GM23338 (cell line): ENCODE measurements around the gene MRPS31. TPM values are rescaled to one million over a fixed set of nuclear protein-coding genes. Genes with fewer than 3 reads are reported as not detected.

Source experiments
- ATAC-seq: fragments of 200-7000 bp; cut with Tn5 transposase; 3 replicates; pipeline ENCODE4 v1.9.1; 2020
- DNase-seq: peaks from one replicate; pipeline ENCODE4 v3.0.0-alpha.2; 2015; ENCODE audit warnings: low spot score
- H2AFZ ChIP-seq: fragments of 200-600 bp; sonication (generic); 2 replicates; pipeline ENCODE4 v1.8.0; 2016; ENCODE audit warnings: antibody characterized with exemption, mild to moderate bottlenecking, moderate library complexity
- H3F3A ChIP-seq: fragments of 200-600 bp; sonication (generic); replicated peaks from 2 replicates; pipeline ENCODE4 v1.8.0; 2017; ENCODE audit warnings: antibody characterized with exemption, mixed run types, low read depth
- H3K27ac ChIP-seq: fragments of 200-600 bp; sonication (generic); 2 replicates; pipeline ENCODE4 v1.6.1; 2016; ENCODE audit warnings: low read depth
- H3K27me3 ChIP-seq: fragments of 200-600 bp; sonication (generic); 2 replicates; pipeline ENCODE4 v1.8.0; 2016; ENCODE audit warnings: mild to moderate bottlenecking, mixed run types, moderate library complexity; ENCODE audit not compliant: insufficient read depth
- H3K36me3 ChIP-seq: fragments of 200-600 bp; sonication (generic); 2 replicates; pipeline ENCODE4 v1.8.0; 2016; ENCODE audit warnings: mild to moderate bottlenecking; ENCODE audit not compliant: insufficient read depth
- H3K4me1 ChIP-seq: fragments of 200-600 bp; sonication (generic); 2 replicates; pipeline ENCODE4 v1.8.0; 2016; ENCODE audit warnings: mild to moderate bottlenecking, moderate library complexity; ENCODE audit not compliant: insufficient read depth
- H3K4me2 ChIP-seq: fragments of 200-600 bp; sonication (generic); 2 replicates; pipeline ENCODE4 v1.7.1; 2017; ENCODE audit warnings: mixed run types
- H3K4me3 ChIP-seq: fragments of 200-600 bp; sonication (generic); 2 replicates; pipeline ENCODE4 v1.6.1; 2016; ENCODE audit warnings: mixed run types
- H3K79me2 ChIP-seq: fragments of 200-600 bp; sonication (generic); replicated peaks from 2 replicates; pipeline ENCODE4 v1.8.0; 2017; ENCODE audit warnings: mild to moderate bottlenecking; ENCODE audit not compliant: insufficient read depth
- H3K9me2 ChIP-seq: fragments of 200-600 bp; sonication (generic); 2 replicates; pipeline ENCODE4 v1.8.0; 2017; ENCODE audit not compliant: insufficient read depth
- H4K20me1 ChIP-seq: fragments of 200-600 bp; sonication (generic); replicated peaks from 2 replicates; pipeline ENCODE4 v1.8.0; 2017; ENCODE audit warnings: mild to moderate bottlenecking; ENCODE audit not compliant: insufficient read depth
- H3K27ac Mint-ChIP-seq: 2 replicates; pipeline ENCODE4 v1.8.0; 2020; ENCODE audit warnings: inconsistent platforms, mild to moderate bottlenecking, moderate library complexity, mixed read lengths
- H3K27me3 Mint-ChIP-seq: 3 replicates; pipeline ENCODE4 v1.8.0; 2022; ENCODE audit warnings: low read depth, mild to moderate bottlenecking, moderate library complexity, mixed read lengths, inconsistent platforms; ENCODE audit not compliant: insufficient read depth, poor library complexity
- H3K36me3 Mint-ChIP-seq: 3 replicates; pipeline ENCODE4 v1.8.0; 2021; ENCODE audit warnings: low read depth, mild to moderate bottlenecking, inconsistent platforms, moderate library complexity, mixed read lengths
- H3K4me1 Mint-ChIP-seq: 3 replicates; pipeline ENCODE4 v1.8.0; 2020; ENCODE audit warnings: mild to moderate bottlenecking, inconsistent platforms, mixed read lengths
- H3K4me3 Mint-ChIP-seq: 3 replicates; pipeline ENCODE4 v1.8.0; 2021; ENCODE audit warnings: moderate library complexity, mild to moderate bottlenecking, inconsistent platforms, mixed read lengths
- H3K9me3 Mint-ChIP-seq: 3 replicates; pipeline ENCODE4 v1.8.0; 2020; ENCODE audit warnings: moderate library complexity, mild to moderate bottlenecking, inconsistent platforms, mixed read lengths
- CTCF ChIP-seq, 2 experiments: fragments of 200-600 bp in 1 of 2; sonication (generic) in 1 of 2; conservative IDR thresholded peaks; 2 replicates each; pipeline versions ENCODE4 v1.5.1 to v1.6.1; 2016 to 2017; ENCODE audit warnings: antibody characterized with exemption in 2 of 2, low read depth in 2 of 2, mild to moderate bottlenecking in 2 of 2, moderate library complexity in 1 of 2
- EZH2 ChIP-seq: fragments of 200-600 bp; sonication (generic); IDR thresholded peaks from one replicate; pipeline ENCODE4 v1.8.0; 2017; ENCODE audit warnings: antibody characterized with exemption, mild to moderate bottlenecking, low read depth; ENCODE audit not compliant: unreplicated experiment
- NANOG ChIP-seq: IDR thresholded peaks from 2 replicates; pipeline ENCODE4 v1.6.1; 2016; ENCODE audit warnings: antibody characterized with exemption, borderline replicate concordance
- POLR2AphosphoS5 ChIP-seq: IDR thresholded peaks from 2 replicates; pipeline ENCODE4 v1.6.1; 2016; ENCODE audit warnings: antibody characterized with exemption, low read depth
- STAT1 ChIP-seq: IDR thresholded peaks from one replicate; pipeline ENCODE4 v1.6.1; 2016; ENCODE audit warnings: antibody characterized with exemption; ENCODE audit not compliant: unreplicated experiment
- ZNF114 ChIP-seq: fragments of 250-450 bp; sonication (Bioruptor Pico); IDR thresholded peaks from 2 replicates; pipeline ENCODE4 v1.5.0; 2020; ENCODE audit warnings: mild to moderate bottlenecking, moderate library complexity
- ZNF331 ChIP-seq: fragments of 250-450 bp; sonication (Bioruptor Pico); IDR thresholded peaks from 2 replicates; pipeline ENCODE4 v1.5.0; 2020; ENCODE audit warnings: low read depth, mild to moderate bottlenecking, moderate library complexity
- polyA plus RNA-seq: library from polyadenylated mRNA; unstranded; fragments of >200 nt; fragmentation: Nextera tagmentation; extraction: Ambion mirVana; gene quantifications from 2 replicates; pipeline ENCODE4 v1.2.1, GENCODE V29; 2016
- total RNA-seq: library from RNA; depleted of rRNA; stranded (reverse); fragments of >200 nt; shearing (Covaris generic); gene quantifications from 2 replicates; pipeline ENCODE4 v1.2.3, GENCODE V29; 2014
- TF ChIP-seq, protein P1 (sequence below): fragments of 250-450 bp; sonication (Bioruptor Pico); IDR thresholded peaks from 2 replicates; pipeline ENCODE4 v1.5.0; 2020; ENCODE audit warnings: mild to moderate bottlenecking, moderate library complexity
- TF ChIP-seq, protein P2 (sequence below): IDR thresholded peaks from one replicate; pipeline ENCODE4 v1.6.1; 2018; ENCODE audit warnings: antibody characterized with exemption; ENCODE audit not compliant: unreplicated experiment
- TF ChIP-seq, protein P3 (sequence below): IDR thresholded peaks from 2 replicates; pipeline ENCODE4 v1.6.1; 2016; ENCODE audit warnings: antibody characterized with exemption

The MRPS31 gene
- total and polyA plus RNA-seq, 2 experiments from 2014 or later = 26.8 to 62.7 TPM

- no peaks in the 10 kb centered on the region for H3K79me2 ChIP-seq
- Mint-ChIP-seq H3K4me1 (no peaks in the 10 kb centered on the region), H3K27ac (no peak overlapping the region), H3K9me3 (peaks cover 46% of the 10 kb centered on the region), H3K4me3 (no peak overlapping the region), H3K27me3 (peaks cover 7% of the 10 kb centered on the region), H3K36me3 (peaks cover 29% of the 10 kb centered on the region)
- H3K4me2 ChIP-seq = no peak overlapping the region
- H4K20me1 ChIP-seq = no peaks in the 10 kb centered on the region
- no peak for ATAC-seq
- H3K27me3 ChIP-seq = no peaks in the 10 kb centered on the region
- H3K4me3 ChIP-seq = no peak overlapping the region
- no peak for DNase-seq
- H3K36me3 ChIP-seq = 0 out of 2 replicates have a peak, but pooled peaks cover 4% of the 10 kb centered on the region
- H3K9me2 ChIP-seq = no peaks in the 10 kb centered on the region
- H3K4me1 ChIP-seq = no peaks in the 10 kb centered on the region
- no peak overlapping the region for H2AFZ ChIP-seq
- H3F3A ChIP-seq = no peaks in the 10 kb centered on the region
- no peak overlapping the region for H3K27ac ChIP-seq
- no peak for TF ChIP-seq ZNF331 (CRISPR knock-in tag)
- TF ChIP-seq, protein P1, sequence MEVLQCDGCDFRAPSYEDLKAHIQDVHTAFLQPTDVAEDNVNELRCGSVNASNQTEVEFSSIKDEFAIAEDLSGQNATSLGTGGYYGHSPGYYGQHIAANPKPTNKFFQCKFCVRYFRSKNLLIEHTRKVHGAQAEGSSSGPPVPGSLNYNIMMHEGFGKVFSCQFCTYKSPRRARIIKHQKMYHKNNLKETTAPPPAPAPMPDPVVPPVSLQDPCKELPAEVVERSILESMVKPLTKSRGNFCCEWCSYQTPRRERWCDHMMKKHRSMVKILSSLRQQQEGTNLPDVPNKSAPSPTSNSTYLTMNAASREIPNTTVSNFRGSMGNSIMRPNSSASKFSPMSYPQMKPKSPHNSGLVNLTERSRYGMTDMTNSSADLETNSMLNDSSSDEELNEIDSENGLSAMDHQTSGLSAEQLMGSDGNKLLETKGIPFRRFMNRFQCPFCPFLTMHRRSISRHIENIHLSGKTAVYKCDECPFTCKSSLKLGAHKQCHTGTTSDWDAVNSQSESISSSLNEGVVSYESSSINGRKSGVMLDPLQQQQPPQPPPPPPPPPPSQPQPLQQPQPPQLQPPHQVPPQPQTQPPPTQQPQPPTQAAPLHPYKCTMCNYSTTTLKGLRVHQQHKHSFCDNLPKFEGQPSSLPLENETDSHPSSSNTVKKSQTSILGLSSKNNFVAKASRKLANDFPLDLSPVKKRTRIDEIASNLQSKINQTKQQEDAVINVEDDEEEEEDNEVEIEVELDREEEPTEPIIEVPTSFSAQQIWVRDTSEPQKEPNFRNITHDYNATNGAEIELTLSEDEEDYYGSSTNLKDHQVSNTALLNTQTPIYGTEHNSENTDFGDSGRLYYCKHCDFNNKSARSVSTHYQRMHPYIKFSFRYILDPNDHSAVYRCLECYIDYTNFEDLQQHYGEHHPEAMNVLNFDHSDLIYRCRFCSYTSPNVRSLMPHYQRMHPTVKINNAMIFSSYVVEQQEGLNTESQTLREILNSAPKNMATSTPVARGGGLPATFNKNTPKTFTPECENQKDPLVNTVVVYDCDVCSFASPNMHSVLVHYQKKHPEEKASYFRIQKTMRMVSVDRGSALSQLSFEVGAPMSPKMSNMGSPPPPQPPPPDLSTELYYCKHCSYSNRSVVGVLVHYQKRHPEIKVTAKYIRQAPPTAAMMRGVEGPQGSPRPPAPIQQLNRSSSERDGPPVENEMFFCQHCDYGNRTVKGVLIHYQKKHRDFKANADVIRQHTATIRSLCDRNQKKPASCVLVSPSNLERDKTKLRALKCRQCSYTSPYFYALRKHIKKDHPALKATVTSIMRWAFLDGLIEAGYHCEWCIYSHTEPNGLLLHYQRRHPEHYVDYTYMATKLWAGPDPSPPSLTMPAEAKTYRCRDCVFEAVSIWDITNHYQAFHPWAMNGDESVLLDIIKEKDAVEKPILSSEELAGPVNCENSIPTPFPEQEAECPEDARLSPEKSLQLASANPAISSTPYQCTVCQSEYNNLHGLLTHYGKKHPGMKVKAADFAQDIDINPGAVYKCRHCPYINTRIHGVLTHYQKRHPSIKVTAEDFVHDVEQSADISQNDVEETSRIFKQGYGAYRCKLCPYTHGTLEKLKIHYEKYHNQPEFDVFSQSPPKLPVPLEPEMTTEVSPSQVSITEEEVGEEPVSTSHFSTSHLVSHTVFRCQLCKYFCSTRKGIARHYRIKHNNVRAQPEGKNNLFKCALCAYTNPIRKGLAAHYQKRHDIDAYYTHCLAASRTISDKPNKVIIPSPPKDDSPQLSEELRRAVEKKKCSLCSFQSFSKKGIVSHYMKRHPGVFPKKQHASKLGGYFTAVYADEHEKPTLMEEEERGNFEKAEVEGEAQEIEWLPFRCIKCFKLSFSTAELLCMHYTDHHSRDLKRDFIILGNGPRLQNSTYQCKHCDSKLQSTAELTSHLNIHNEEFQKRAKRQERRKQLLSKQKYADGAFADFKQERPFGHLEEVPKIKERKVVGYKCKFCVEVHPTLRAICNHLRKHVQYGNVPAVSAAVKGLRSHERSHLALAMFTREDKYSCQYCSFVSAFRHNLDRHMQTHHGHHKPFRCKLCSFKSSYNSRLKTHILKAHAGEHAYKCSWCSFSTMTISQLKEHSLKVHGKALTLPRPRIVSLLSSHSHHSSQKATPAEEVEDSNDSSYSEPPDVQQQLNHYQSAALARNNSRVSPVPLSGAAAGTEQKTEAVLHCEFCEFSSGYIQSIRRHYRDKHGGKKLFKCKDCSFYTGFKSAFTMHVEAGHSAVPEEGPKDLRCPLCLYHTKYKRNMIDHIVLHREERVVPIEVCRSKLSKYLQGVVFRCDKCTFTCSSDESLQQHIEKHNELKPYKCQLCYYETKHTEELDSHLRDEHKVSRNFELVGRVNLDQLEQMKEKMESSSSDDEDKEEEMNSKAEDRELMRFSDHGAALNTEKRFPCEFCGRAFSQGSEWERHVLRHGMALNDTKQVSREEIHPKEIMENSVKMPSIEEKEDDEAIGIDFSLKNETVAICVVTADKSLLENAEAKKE (CRISPR knock-in tag) = no peak
- TF ChIP-seq CTCF (conservative IDR thresholded peaks at IDR 0.05; ENCODE audit: low read depth in 2 of 2) = no peak
- no peak for TF ChIP-seq STAT1
- TF ChIP-seq EZH2 = no peak
- TF ChIP-seq, protein P2, sequence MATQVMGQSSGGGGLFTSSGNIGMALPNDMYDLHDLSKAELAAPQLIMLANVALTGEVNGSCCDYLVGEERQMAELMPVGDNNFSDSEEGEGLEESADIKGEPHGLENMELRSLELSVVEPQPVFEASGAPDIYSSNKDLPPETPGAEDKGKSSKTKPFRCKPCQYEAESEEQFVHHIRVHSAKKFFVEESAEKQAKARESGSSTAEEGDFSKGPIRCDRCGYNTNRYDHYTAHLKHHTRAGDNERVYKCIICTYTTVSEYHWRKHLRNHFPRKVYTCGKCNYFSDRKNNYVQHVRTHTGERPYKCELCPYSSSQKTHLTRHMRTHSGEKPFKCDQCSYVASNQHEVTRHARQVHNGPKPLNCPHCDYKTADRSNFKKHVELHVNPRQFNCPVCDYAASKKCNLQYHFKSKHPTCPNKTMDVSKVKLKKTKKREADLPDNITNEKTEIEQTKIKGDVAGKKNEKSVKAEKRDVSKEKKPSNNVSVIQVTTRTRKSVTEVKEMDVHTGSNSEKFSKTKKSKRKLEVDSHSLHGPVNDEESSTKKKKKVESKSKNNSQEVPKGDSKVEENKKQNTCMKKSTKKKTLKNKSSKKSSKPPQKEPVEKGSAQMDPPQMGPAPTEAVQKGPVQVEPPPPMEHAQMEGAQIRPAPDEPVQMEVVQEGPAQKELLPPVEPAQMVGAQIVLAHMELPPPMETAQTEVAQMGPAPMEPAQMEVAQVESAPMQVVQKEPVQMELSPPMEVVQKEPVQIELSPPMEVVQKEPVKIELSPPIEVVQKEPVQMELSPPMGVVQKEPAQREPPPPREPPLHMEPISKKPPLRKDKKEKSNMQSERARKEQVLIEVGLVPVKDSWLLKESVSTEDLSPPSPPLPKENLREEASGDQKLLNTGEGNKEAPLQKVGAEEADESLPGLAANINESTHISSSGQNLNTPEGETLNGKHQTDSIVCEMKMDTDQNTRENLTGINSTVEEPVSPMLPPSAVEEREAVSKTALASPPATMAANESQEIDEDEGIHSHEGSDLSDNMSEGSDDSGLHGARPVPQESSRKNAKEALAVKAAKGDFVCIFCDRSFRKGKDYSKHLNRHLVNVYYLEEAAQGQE = no peak
- TF ChIP-seq ZNF114 (CRISPR knock-in tag) = no peak
- TF ChIP-seq, protein P3, sequence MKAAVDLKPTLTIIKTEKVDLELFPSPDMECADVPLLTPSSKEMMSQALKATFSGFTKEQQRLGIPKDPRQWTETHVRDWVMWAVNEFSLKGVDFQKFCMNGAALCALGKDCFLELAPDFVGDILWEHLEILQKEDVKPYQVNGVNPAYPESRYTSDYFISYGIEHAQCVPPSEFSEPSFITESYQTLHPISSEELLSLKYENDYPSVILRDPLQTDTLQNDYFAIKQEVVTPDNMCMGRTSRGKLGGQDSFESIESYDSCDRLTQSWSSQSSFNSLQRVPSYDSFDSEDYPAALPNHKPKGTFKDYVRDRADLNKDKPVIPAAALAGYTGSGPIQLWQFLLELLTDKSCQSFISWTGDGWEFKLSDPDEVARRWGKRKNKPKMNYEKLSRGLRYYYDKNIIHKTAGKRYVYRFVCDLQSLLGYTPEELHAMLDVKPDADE = no peak
- no peak for TF ChIP-seq POLR2AphosphoS5
- TF ChIP-seq NANOG = no peak
Observed at GRCh38 chr13:40706439-40706838, 64.6 kb downstream of the MRPS31 start.
